ENCODE data around the gene TRAPPC10.

The TRAPPC10 gene

DNA sequence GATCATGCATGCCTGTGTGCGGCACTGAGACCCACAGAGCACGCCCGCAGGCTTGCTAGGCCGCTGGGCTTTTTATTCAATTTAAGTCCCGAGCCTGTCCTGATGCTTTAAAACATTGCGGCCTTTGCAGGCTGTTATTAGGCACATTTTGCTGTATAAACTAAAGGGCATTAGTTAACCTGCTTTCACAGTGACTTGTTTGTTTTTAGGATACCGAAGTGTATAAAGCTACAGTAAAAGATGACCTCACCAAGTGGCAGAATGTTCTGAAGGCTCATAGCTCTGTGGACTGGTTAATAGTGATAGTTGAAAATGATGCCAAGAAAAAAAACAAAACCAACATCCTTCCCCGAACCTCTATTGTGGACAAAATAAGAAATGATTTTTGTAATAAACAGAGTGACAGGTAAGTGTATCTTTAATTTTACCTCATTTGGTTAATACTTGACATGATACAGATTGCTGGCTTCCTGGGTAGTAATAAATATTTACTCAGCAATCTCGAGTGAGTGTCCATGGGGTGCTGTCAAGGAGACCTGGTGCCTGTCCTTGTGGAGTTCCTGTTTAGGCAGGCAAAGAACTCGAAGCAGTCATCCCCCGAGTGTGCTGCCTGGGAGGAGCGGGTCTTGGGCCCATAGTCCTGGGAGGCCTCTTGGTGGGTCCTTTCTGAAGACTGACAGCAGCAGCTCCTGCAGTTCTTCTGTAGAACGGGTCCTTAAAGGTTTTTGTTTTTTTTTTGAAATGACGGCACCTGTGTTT lies 40.1 kb downstream of the TRAPPC10 start:
- Histone ChIP-seq H3K36me3 (ENCODE audit: control insufficient read depth, insufficient read depth, low read length) (peaks cover 5% of the 10 kb centered on the region), H3K4me1 (ENCODE audit: control insufficient read depth, insufficient read depth, low read length) (peaks cover 13% of the 10 kb centered on the region), H3K4me3 (ENCODE audit: low read length) (no peak overlapping the region), H3K9me3 (ENCODE audit: control insufficient read depth, low read length) (no peaks in the 10 kb centered on the region), H3K9ac (ENCODE audit: low read length) (no peak overlapping the region), H3K27me3 (ENCODE audit: control insufficient read depth, insufficient read depth, low read length) (no peaks in the 10 kb centered on the region)

DNA sequence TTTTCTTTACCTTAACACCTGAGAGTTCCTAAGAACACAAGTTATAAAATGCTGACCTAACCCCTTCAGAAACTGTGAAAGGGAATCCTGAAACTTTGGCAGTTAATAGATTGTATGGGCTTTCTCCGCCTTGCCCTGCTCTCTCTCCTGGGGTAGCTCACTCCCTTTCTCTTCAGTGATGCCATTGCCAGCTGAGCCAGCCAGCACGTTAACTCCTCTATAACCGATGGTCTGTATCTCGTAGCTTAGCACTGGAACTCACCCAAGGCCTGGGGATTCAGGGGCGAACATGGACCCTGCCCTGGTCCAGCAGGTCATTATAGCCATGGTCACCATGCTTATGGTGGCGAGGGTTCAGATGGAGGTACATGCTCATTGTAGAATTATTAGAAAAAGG lies 40.7 kb downstream of the TRAPPC10 start:
- Histone ChIP-seq H3K9ac (ENCODE audit: low read length) (no peak overlapping the region), H3K4me3 (ENCODE audit: low read length) (no peak overlapping the region), H3K4me1 (ENCODE audit: control insufficient read depth, insufficient read depth, low read length) (peaks cover 13% of the 10 kb centered on the region), H3K27me3 (ENCODE audit: control insufficient read depth, insufficient read depth, low read length) (no peaks in the 10 kb centered on the region), H3K9me3 (ENCODE audit: control insufficient read depth, low read length) (no peaks in the 10 kb centered on the region), H3K36me3 (ENCODE audit: control insufficient read depth, insufficient read depth, low read length) (peaks cover 9% of the 10 kb centered on the region)

DNA sequence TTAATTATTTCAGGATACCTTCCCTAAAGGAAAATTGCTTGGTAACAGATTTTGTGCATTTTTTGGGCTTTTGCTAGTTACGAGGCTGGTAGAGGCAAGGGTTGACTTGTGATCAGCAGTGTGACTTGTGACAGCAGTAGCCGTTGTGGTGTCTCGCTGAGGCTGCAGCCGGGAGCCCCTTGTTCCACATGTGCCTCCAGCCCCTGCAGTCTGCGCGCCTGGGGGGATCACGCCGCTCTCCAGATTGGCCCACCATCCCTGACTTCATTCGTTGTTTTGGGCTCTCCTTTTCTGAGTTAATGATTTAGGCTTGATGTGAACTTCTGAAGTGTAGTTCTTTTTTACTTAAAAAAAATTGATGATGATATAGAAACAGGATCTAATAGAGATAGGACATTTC lies 41.5 kb downstream of the TRAPPC10 start:
- Histone ChIP-seq H3K4me3 (ENCODE audit: low read length) (no peak overlapping the region), H3K9ac (ENCODE audit: low read length) (no peak overlapping the region), H3K27me3 (ENCODE audit: control insufficient read depth, insufficient read depth, low read length) (no peaks in the 10 kb centered on the region), H3K36me3 (ENCODE audit: control insufficient read depth, insufficient read depth, low read length) (peaks cover 9% of the 10 kb centered on the region), H3K4me1 (ENCODE audit: control insufficient read depth, insufficient read depth, low read length) (peaks cover 13% of the 10 kb centered on the region), H3K9me3 (ENCODE audit: control insufficient read depth, low read length) (no peaks in the 10 kb centered on the region)

DNA sequence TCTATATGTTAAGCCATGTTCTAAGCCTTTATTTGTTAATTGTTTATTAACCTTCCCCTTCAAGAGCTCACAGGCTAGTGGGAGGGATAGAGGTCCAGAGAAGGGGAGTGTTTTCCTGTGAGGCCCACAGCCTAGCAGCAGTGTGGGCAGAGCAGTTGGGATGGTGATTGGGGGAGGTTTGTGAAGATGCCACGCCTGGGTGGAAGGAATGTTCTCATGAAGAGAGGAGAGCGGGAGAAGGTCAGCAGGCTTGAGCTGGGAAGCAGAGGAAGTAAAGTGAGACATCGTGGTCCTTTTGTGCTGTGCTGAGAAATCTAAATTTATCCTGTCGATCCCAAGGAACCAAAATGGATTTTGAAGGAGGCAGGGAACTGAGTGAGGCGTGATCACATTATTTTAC lies 42.6 kb downstream of the TRAPPC10 start:
- no peak overlapping the region for H3K9ac ChIP-seq (ENCODE audit: low read length)
- H3K36me3 ChIP-seq (ENCODE audit: control insufficient read depth, insufficient read depth, low read length): peaks cover 9% of the 10 kb centered on the region
- H3K27me3 ChIP-seq (ENCODE audit: control insufficient read depth, insufficient read depth, low read length): no peaks in the 10 kb centered on the region
- peaks cover 13% of the 10 kb centered on the region for H3K4me1 ChIP-seq (ENCODE audit: control insufficient read depth, insufficient read depth, low read length)
- no peak overlapping the region for H3K4me3 ChIP-seq (ENCODE audit: low read length)
- no peaks in the 10 kb centered on the region for H3K9me3 ChIP-seq (ENCODE audit: control insufficient read depth, low read length)

DNA sequence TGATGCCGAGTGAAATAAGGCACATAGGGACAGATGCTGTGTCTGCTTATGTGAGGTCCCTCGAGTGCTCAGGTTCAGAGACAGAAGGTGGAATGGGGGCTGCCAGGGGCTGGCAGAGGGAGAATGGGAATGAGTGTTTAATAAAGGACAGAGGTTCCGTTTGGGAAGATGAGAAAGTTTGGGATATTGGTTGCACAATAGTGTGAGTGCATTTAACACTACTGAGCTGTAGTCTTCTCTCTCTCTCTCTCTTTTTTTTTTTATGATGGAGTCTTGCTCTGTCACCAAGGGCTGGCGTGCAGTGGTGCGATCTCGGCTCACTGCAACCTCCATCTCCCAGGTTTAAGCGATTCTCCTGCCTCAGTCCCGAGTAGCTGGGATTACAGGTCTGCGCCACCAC lies 44.9 kb downstream of the TRAPPC10 start:
- Histone ChIP-seq H3K9me3 (ENCODE audit: control insufficient read depth, low read length) (no peaks in the 10 kb centered on the region), H3K4me1 (ENCODE audit: control insufficient read depth, insufficient read depth, low read length) (peaks cover 5% of the 10 kb centered on the region), H3K4me3 (ENCODE audit: low read length) (no peak overlapping the region), H3K27me3 (ENCODE audit: control insufficient read depth, insufficient read depth, low read length) (no peaks in the 10 kb centered on the region), H3K9ac (ENCODE audit: low read length) (no peak overlapping the region), H3K36me3 (ENCODE audit: control insufficient read depth, insufficient read depth, low read length) (peaks cover 9% of the 10 kb centered on the region)

DNA sequence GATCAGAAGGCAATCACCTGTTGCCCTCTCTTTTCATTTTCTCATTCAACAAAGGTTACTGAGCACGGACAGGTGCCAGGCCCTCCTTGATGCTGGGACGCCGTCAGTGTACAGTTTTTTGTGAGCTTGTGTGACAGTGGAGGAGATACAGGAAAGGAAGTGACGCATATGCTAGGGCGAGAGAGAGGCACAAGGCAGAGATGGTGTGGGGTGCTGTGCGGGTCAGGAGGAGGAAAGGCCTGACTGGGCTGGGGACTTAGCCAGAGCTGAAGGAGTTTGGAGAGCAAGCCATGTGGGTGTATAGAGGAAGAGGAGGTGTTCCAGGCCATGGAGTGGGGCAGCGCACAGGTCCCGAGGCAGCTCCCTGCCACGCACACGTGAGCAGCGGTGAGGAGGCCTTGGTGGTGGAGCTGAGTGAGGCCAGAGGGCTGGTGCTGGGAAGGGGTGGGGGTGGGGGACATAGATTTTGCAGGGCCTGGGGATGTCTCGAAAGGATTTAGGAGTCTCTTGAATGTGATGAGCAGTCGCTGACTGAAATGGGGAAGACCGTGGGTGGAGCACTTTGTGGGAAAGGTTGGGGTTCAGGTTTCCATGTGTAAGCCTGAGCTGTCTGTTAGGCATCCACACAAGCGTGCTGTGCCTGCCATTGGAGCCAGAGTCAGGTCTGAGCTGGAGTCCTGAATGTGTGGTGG lies 46.0 kb downstream of the TRAPPC10 start:
- Histone ChIP-seq H3K9ac (ENCODE audit: low read length) (no peak overlapping the region), H3K27me3 (ENCODE audit: control insufficient read depth, insufficient read depth, low read length) (no peaks in the 10 kb centered on the region), H3K36me3 (ENCODE audit: control insufficient read depth, insufficient read depth, low read length) (peaks cover 10% of the 10 kb centered on the region), H3K9me3 (ENCODE audit: control insufficient read depth, low read length) (no peaks in the 10 kb centered on the region), H3K4me1 (ENCODE audit: control insufficient read depth, insufficient read depth, low read length) (no peaks in the 10 kb centered on the region), H3K4me3 (ENCODE audit: low read length) (no peak overlapping the region)

DNA sequence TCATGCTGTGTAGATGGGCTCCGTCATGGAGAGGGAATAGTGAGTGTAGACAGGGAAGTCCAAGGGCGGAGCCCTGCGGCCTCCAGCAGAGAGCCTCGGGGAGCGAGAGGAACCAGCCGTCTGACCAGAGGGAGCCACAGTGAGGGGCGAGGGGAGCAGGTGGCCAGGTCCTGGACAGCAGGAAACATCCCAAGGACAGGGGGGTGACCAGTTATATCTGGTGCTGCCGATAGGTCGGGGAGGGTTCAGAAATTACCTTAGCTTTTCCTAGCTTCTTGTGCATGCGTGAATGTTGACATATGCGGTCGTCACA lies 46.5 kb downstream of the TRAPPC10 start:
- peaks cover 15% of the 10 kb centered on the region for H3K36me3 ChIP-seq (ENCODE audit: control insufficient read depth, insufficient read depth, low read length)
- H3K9ac ChIP-seq (ENCODE audit: low read length): no peak overlapping the region
- no peaks in the 10 kb centered on the region for H3K9me3 ChIP-seq (ENCODE audit: control insufficient read depth, low read length)
- H3K4me3 ChIP-seq (ENCODE audit: low read length): no peak overlapping the region
- no peaks in the 10 kb centered on the region for H3K27me3 ChIP-seq (ENCODE audit: control insufficient read depth, insufficient read depth, low read length)
- H3K4me1 ChIP-seq (ENCODE audit: control insufficient read depth, insufficient read depth, low read length): no peaks in the 10 kb centered on the region

DNA sequence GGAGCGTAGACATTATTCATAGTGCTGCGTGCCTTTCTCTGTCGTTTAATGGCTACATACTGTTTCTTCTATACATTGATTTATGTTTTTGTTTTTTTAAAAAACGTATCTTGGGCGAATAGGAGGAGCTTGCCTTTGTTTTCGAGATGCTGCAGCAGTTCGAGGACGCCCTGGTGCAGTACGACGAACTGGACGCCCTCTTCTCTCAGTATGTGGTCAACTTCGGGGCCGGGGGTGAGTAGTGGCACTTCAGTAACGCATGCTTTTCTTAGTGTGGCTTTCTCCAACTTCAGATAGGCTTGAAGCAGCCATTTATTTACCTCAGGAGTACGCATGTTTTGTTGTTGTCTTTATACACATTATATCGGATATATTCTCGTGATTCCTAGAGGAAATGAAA lies 46.9 kb downstream of the TRAPPC10 start:
- H3K4me3 ChIP-seq (ENCODE audit: low read length): no peak overlapping the region
- no peaks in the 10 kb centered on the region for H3K4me1 ChIP-seq (ENCODE audit: control insufficient read depth, insufficient read depth, low read length)
- peaks cover 19% of the 10 kb centered on the region for H3K36me3 ChIP-seq (ENCODE audit: control insufficient read depth, insufficient read depth, low read length)
- no peaks in the 10 kb centered on the region for H3K9me3 ChIP-seq (ENCODE audit: control insufficient read depth, low read length)
- no peak overlapping the region for H3K9ac ChIP-seq (ENCODE audit: low read length)
- no peaks in the 10 kb centered on the region for H3K27me3 ChIP-seq (ENCODE audit: control insufficient read depth, insufficient read depth, low read length)

DNA sequence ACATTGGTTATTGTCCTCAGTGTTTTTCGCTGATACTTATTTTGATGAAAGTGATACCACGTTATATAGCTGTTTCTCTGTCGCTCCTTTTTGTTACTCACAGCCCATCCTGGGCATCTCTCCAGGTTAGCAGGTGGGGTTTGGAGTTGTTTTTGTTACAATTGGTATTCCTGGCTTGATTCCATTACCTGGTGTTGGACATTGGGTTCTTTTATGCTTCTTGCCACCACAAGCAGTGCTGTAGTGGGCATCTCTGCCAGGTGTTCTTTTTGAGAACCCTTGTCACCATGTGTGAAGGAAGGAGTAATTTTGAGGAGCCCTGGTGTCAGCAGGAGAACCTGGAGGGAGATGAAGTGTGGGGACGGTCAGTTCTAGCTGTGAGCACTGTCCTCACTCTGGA lies 47.6 kb downstream of the TRAPPC10 start:
- no peaks in the 10 kb centered on the region for H3K9me3 ChIP-seq (ENCODE audit: control insufficient read depth, low read length)
- no peaks in the 10 kb centered on the region for H3K4me1 ChIP-seq (ENCODE audit: control insufficient read depth, insufficient read depth, low read length)
- H3K27me3 ChIP-seq (ENCODE audit: control insufficient read depth, insufficient read depth, low read length): no peaks in the 10 kb centered on the region
- H3K4me3 ChIP-seq (ENCODE audit: low read length): no peak overlapping the region
- no peak overlapping the region for H3K9ac ChIP-seq (ENCODE audit: low read length)
- peaks cover 22% of the 10 kb centered on the region for H3K36me3 ChIP-seq (ENCODE audit: control insufficient read depth, insufficient read depth, low read length)

DNA sequence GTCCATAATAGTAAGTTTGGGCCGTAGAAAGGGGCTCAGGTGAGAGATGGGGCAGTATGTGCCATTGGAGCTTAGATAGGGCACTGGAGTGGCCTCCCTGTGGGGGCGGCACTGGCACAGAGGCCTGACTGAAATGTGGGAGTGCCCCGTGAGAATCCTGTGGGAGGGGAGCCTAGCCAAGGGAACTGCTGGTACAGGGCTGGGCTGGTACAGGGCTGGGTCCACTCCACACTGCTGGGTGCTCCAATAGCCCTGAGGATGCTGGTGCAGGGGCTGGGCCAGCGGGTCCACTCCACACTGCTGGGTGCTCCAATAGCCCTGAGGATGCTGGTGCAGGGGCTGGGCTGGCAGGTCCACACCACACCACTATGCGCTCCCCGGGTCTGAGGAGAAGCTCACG lies 50.3 kb downstream of the TRAPPC10 start:
- no peaks in the 10 kb centered on the region for H3K27me3 ChIP-seq (ENCODE audit: control insufficient read depth, insufficient read depth, low read length)
- H3K36me3 ChIP-seq (ENCODE audit: control insufficient read depth, insufficient read depth, low read length): peaks cover 29% of the 10 kb centered on the region
- H3K9me3 ChIP-seq (ENCODE audit: control insufficient read depth, low read length): no peaks in the 10 kb centered on the region
- H3K4me3 ChIP-seq (ENCODE audit: low read length): no peak overlapping the region
- H3K9ac ChIP-seq (ENCODE audit: low read length): no peak overlapping the region
- H3K4me1 ChIP-seq (ENCODE audit: control insufficient read depth, insufficient read depth, low read length): peaks cover 5% of the 10 kb centered on the region

DNA sequence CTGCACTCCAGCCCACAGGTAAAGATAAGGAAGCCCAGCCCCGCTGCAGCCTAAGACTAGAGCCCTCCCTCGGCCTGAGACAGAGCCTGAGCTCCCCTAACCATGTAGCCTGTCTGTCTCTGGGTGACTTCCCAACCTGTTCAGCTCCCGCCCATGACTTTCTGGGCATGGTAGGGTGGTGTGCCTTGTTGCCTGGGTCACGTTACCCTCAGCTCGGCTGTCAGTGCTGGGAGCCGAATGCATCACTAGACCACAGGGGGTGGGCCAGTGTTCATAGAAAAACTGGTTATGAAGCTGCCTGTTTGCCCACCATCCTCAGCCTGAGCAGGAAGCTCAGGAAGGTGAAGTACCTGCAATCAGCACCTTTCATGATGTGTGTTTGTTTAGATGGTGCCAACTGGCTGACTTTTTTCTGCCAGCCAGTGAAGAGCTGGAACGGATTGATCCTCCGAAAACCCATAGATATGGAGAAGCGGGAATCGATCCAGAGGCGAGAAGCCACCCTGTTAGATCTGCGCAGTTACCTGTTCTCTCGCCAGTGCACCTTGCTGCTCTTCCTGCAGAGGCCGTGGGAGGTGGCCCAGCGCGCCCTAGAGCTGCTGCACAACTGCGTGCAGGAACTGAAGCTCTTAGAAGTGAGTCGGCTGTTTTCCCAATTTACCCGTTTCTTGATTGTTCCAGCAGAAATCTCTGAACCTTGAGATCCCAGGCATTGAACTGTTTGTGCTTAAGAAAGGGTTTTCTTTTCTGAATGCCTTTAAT lies 51.2 kb downstream of the TRAPPC10 start:
- no peak overlapping the region for H3K4me3 ChIP-seq (ENCODE audit: low read length)
- H3K36me3 ChIP-seq (ENCODE audit: control insufficient read depth, insufficient read depth, low read length): peaks cover 26% of the 10 kb centered on the region
- no peaks in the 10 kb centered on the region for H3K27me3 ChIP-seq (ENCODE audit: control insufficient read depth, insufficient read depth, low read length)
- H3K4me1 ChIP-seq (ENCODE audit: control insufficient read depth, insufficient read depth, low read length): peaks cover 5% of the 10 kb centered on the region
- H3K9me3 ChIP-seq (ENCODE audit: control insufficient read depth, low read length): no peaks in the 10 kb centered on the region
- H3K9ac ChIP-seq (ENCODE audit: low read length): no peak overlapping the region

DNA sequence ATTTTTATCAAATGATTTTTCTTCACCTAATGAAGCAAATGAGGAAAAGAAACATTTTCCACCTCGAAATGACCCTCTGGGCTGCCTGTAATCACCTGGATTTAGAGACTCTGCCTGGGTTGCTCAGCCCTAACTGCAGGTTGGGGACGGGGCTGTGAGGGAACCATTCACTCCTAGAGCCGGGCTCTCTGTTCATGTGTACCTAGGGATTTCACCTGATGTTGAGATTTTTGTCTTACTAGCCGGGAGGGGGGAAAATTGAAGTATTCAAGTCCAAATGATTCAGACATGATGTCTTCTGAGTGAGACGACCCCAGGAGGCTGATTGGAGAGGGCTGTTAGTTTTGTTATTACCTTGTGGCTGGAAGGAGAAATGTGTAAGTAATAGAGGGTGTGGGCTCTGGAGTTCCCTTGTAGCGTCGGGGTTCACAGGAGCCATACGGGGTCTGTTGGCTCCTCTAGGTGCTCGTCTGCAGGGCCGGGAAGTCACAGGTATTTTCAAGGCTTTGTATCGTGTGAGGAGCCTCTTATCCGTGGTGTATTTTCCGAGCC lies 52.8 kb downstream of the TRAPPC10 start:
- no peaks in the 10 kb centered on the region for H3K27me3 ChIP-seq (ENCODE audit: control insufficient read depth, insufficient read depth, low read length)
- H3K9ac ChIP-seq (ENCODE audit: low read length): no peak overlapping the region
- peaks cover 26% of the 10 kb centered on the region for H3K36me3 ChIP-seq (ENCODE audit: control insufficient read depth, insufficient read depth, low read length)

More for the DNA sequence above, 52.8 kb downstream of the TRAPPC10 start:
- H3K4me1 ChIP-seq (ENCODE audit: control insufficient read depth, insufficient read depth, low read length): peaks cover 5% of the 10 kb centered on the region
- H3K4me3 ChIP-seq (ENCODE audit: low read length): no peak overlapping the region
- H3K9me3 ChIP-seq (ENCODE audit: control insufficient read depth, low read length): no peaks in the 10 kb centered on the region

Data from mucosa of stomach (tissue), 1 donor.